DND-41 (cell line): ENCODE measurements around the gene MACROD1.

Experiments
- ATAC-seq: fragments of 200-7000 bp; cut with Tn5 transposase; 3 replicates; pipeline ENCODE4 v1.9.1; 2021; ENCODE audit warnings: low read depth; ENCODE audit not compliant: insufficient read depth
- DNase-seq: peaks from one replicate; pipeline ENCODE4 v3.0.0-alpha.2; 2020
- H2AFZ ChIP-seq: 2 replicates; pipeline ENCODE4 v1.6.0; 2012; ENCODE audit warnings: low read depth, low read length
- H3K27ac ChIP-seq: 2 replicates; pipeline ENCODE4 v1.5.1; 2012; ENCODE audit warnings: low read length, inconsistent platforms
- H3K27me3 ChIP-seq: fragments of 200-600 bp; sonication (generic); 2 replicates; pipeline ENCODE4 v1.6.0; 2012; ENCODE audit warnings: low read length, mild to moderate bottlenecking, inconsistent platforms; ENCODE audit not compliant: insufficient read depth, poor library complexity
- H3K36me3 ChIP-seq: 2 replicates; pipeline ENCODE4 v1.5.1; 2012; ENCODE audit warnings: low read length, inconsistent platforms; ENCODE audit not compliant: insufficient read depth
- H3K4me1 ChIP-seq: 2 replicates; pipeline ENCODE4 v1.5.1; 2012; ENCODE audit warnings: mild to moderate bottlenecking, low read length; ENCODE audit not compliant: insufficient read depth
- H3K4me2 ChIP-seq: 2 replicates; pipeline ENCODE4 v1.6.0; 2012; ENCODE audit warnings: mild to moderate bottlenecking, moderate library complexity, low read length, inconsistent platforms; ENCODE audit not compliant: insufficient read depth
- H3K4me3 ChIP-seq, 2 experiments: fragments of 200-600 bp in 1 of 2; shearing (Covaris generic) in 1 of 2; 2 replicates each; pipeline ENCODE4 v1.5.1; 2012 to 2016; ENCODE audit warnings: inconsistent platforms in 2 of 2, low read length in 2 of 2, mild to moderate bottlenecking in 2 of 2, low read depth in 1 of 2, moderate library complexity in 1 of 2
- H3K79me2 ChIP-seq: 2 replicates; pipeline ENCODE4 v1.6.0; 2012; ENCODE audit warnings: low read length, inconsistent platforms; ENCODE audit not compliant: insufficient read depth
- H3K9ac ChIP-seq: 2 replicates; pipeline ENCODE4 v1.6.0; 2012; ENCODE audit warnings: low read depth, mild to moderate bottlenecking, inconsistent platforms, low read length, moderate library complexity
- H3K9me3 ChIP-seq: 2 replicates; pipeline ENCODE4 v1.5.1; 2012; ENCODE audit warnings: low read length, moderate library complexity, mild to moderate bottlenecking, inconsistent platforms; ENCODE audit not compliant: insufficient read depth, severe bottlenecking
- H4K20me1 ChIP-seq: 2 replicates; pipeline ENCODE4 v1.6.0; 2012; ENCODE audit warnings: low read length; ENCODE audit not compliant: insufficient read depth
- CTCF ChIP-seq: IDR thresholded peaks from 2 replicates; pipeline ENCODE4 v1.5.1; 2012; ENCODE audit warnings: borderline replicate concordance, low read length, moderate library complexity, mild to moderate bottlenecking; ENCODE audit not compliant: poor library complexity, severe bottlenecking; ENCODE audit errors: extremely low read depth
- EZH2 ChIP-seq: IDR thresholded peaks from 3 replicates; pipeline ENCODE4 v1.6.1; 2012; ENCODE audit warnings: borderline replicate concordance, low read depth, mild to moderate bottlenecking, moderate library complexity, low read length, inconsistent platforms; ENCODE audit not compliant: severe bottlenecking

Gene MACROD1

GRCh38 chr11:64052938-64053622 is 112.8 kb downstream of the MACROD1 start:
- Histone ChIP-seq H2AFZ (no peak overlapping the region), H3K79me2 (no peaks in the 10 kb centered on the region), H3K27me3 (no peaks in the 10 kb centered on the region), H4K20me1 (peaks cover 54% of the 10 kb centered on the region), H3K4me3 (no peak overlapping the region), H3K9me3 (no peaks in the 10 kb centered on the region), H3K4me2 (no peak overlapping the region), H3K36me3 (no peaks in the 10 kb centered on the region), H3K4me1 (no peaks in the 10 kb centered on the region), H3K27ac (no peak overlapping the region), H3K9ac (no peak overlapping the region)
- DNase-seq (no peak), ATAC-seq (no peak)
- TF ChIP-seq CTCF (no peak), EZH2 (no peak)

- DNase-seq = no peak
Measured at GRCh38 chr11:64052436-64052835, 113.5 kb downstream of the MACROD1 start.

GRCh38 chr11:64051297-64051696 is 114.6 kb downstream of the MACROD1 start:
- Histone ChIP-seq H3K9ac (no peak overlapping the region), H3K4me3 (no peak overlapping the region), H3K9me3 (no peaks in the 10 kb centered on the region), H3K4me1 (no peaks in the 10 kb centered on the region), H3K27ac (no peak overlapping the region), H4K20me1 (peaks cover 43% of the 10 kb centered on the region), H3K4me2 (no peak overlapping the region), H3K27me3 (no peaks in the 10 kb centered on the region), H2AFZ (no peak overlapping the region), H3K36me3 (no peaks in the 10 kb centered on the region), H3K79me2 (no peaks in the 10 kb centered on the region)
- DNase-seq (no peak), ATAC-seq (no peak)
- TF ChIP-seq CTCF (no peak), EZH2 (no peak)

More at GRCh38 chr11:64052436-64052835, 113.5 kb downstream of the MACROD1 start:
- no peak overlapping the region for H3K27ac ChIP-seq
- no peak overlapping the region for H3K4me3 ChIP-seq
- H3K9me3 ChIP-seq = no peaks in the 10 kb centered on the region
- no peaks in the 10 kb centered on the region for H3K79me2 ChIP-seq
- H3K9ac ChIP-seq = no peak overlapping the region
- H3K4me1 ChIP-seq = no peaks in the 10 kb centered on the region
- H4K20me1 ChIP-seq = peaks cover 54% of the 10 kb centered on the region
- no peak for ATAC-seq
- no peak overlapping the region for H2AFZ ChIP-seq
- no peak overlapping the region for H3K4me2 ChIP-seq
- H3K36me3 ChIP-seq = no peaks in the 10 kb centered on the region
- no peak for TF ChIP-seq CTCF
- TF ChIP-seq EZH2 = no peak
- H3K27me3 ChIP-seq = no peaks in the 10 kb centered on the region

GRCh38 chr11:64049509-64049908 is 116.4 kb downstream of the MACROD1 start:
- DNase-seq = no peak
- Histone ChIP-seq H3K36me3 (no peaks in the 10 kb centered on the region), H3K4me2 (no peak overlapping the region), H3K4me1 (no peaks in the 10 kb centered on the region), H2AFZ (no peak overlapping the region), H3K27me3 (no peaks in the 10 kb centered on the region), H3K4me3 (no peak overlapping the region), H3K9ac (no peak overlapping the region), H3K9me3 (no peaks in the 10 kb centered on the region), H4K20me1 (peaks cover 34% of the 10 kb centered on the region), H3K79me2 (no peaks in the 10 kb centered on the region), H3K27ac (no peak overlapping the region)
- TF ChIP-seq CTCF = no peak
- no peak for TF ChIP-seq EZH2
- no peak for ATAC-seq
